GM21390 (cell line): ENCODE measurements around the gene SARNP.

Experiments used
- ATAC-seq: cut with Tn5 transposase; IDR thresholded peaks from one replicate; pipeline ENCODE4 v1.9.1; 2021; ENCODE audit not compliant: unreplicated experiment

SARNP gene

DNA sequence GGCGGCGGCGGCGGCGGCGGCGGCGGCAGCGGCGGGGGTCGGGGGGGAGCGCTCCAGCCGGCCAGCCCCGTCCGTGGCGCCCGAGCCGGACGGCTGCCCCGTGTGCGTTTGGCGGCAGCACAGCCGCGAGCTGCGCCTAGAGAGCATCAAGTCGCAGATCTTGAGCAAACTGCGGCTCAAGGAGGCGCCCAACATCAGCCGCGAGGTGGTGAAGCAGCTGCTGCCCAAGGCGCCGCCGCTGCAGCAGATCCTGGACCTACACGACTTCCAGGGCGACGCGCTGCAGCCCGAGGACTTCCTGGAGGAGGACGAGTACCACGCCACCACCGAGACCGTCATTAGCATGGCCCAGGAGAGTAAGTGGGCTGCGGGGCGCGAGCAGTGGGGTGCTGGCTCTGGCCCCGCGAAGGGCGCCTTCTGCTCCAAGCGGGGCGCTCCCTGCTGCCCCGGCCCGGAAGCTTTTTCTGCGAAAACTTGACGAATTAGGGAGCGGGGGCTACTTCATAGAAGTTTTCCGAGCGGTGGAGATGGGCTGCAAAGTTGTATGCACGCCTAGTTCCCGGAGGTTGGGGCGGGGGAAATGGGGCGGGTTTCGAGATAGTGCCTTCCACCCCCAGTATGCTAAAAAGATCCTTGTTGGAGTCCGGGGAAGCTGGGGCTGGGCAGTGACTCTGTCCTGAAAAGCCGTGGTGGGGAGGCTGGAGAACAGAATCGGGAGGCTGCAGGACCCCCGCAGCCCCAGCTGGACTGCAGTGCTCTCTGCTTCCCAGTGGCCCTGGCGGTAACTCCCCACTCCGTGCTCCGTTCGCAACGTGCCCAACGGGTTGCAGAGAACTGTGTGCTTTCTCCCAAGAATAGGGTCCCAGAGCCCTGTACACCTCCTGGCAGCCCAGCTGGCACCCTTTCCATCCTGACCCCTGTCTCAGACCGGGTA, 73.9 kb downstream of the SARNP start:
- peak; percentile 60 for ATAC-seq

DNA sequence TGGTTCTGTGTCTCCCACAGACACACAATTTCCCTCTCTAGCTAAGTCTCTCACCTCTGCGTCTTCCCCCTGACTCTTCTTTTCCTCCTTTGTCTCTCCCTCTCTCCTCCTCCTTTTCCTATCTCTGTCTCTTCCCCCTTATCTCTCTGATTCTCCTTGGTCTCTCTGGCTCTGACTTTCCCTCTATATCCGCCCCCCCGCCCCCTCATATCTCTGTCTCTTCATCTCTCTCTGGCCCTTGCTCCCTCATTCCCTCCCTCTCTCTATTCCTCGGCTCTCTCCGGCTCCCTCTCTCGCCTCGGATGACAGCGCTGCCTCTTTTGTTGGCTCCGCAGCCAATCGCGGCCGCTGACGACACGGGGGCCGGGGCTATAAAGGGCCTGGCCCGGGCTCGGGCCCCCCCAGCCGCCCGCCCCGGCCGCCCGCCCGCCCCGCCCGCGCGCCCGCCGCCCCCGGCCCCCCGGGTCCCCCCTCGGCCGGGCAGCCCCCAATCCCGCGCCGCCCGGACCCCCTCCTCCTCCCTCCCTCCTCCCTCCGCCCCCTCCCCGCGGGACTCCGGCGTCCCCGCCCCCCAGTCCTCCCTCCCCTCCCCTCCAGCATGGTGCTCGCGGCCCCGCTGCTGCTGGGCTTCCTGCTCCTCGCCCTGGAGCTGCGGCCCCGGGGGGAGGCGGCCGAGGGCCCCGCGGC, 74.7 kb downstream of the SARNP start, which contains the start of gene GDF11:
TSS of gene GDF11 (plus strand) at position 404 of the 687 bp plus-strand sequence. CDS start at position 599, 195 bp downstream.
- peak; percentile 35 for ATAC-seq

DNA sequence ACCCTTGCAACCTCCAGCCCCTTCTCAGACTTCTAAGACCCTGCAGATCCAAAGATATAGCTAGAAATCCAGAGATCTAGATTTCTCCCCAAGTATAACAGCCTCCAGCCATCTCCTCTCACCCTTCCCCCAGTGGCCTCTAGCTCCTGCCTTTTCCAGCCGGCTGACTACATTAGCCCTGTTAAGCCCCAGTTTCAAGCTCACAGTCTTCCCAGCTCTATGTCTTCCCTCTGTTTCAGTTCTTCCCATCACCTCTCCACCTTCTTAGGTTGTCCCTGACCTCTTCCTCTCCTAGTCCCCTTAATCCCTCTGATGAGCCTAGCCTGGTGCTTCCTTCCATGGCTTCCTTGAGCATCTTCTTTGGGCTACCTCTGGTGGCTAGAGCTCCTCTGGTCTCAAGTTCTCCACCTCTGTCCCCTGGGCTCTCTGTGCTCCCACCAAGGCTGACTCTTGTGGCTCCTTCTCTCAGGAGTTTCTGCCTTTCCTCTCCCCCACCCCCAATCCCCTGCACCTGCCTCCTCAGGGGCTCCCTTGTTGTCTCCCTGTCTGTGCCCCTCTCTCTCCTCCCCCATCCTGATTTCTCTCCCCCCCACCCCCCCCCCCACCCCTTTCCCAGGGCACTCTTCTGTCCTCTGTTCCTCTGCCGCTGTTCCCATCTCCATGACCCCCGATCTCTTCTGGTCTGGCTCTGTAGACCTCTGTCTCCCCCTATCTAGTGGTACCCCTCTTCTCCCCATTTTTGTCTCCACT, 75.4 kb downstream of the SARNP start:
- no peak for ATAC-seq

DNA sequence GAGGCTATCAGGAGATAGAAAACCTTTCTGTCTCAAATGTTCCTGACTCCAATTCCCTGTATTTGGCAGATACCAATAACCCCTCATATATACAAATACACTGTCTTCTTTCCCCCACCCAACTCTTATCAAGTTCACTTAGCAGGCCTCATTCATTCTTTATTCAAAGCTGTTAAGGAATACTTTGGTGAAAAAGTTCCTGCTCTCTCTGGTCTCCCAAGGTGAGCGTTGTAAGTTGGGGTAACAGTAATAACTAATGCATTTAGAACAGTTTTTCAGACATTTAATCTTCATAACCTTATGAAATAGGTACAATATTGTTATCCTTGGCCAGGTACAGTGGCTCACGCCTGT, 78.5 kb downstream of the SARNP start:
- ATAC-seq = no peak

DNA sequence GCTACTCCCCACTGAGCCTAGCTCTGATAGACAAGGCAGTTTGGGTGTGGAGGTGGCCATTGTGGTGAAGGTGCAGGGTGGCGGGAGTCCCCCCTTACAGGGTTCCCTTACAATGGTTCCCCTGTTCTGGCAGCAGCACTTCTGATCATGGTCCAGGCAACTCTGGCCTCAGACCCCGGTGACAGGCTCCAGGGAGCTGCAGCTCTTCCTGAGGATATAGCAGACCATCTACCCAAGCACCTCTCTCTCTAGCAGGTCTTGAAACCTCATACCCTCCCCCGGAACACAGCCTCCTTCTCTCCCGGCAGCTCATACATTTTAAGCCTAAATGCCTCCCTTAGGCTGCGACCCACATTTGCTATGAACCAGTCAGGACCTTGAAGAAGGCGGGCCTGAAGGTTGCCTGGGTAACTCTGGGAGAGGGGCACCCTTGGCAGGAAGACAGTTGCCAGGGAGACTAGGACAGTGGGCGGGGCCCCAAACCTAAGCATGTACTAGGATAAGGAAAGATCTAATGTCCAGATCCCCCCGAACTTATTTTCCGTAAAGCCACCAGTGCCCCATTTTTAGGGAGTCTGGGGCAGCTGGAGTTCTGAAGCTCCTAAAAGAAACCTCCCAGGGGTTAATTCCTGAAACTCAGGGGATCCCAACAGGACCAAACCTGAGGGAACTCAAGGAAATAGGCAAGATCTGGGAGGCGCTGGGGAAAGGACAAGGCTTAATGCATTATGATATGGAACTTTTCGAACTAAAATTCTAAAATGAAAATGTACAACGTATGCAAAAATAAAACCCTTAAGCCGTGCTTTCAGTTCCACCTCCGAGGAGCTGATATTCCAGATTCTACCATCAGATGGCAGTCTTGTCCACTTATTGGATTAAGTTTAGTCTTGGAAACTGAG, 79.2 kb downstream of the SARNP start:
- peak; percentile 84 for ATAC-seq

DNA sequence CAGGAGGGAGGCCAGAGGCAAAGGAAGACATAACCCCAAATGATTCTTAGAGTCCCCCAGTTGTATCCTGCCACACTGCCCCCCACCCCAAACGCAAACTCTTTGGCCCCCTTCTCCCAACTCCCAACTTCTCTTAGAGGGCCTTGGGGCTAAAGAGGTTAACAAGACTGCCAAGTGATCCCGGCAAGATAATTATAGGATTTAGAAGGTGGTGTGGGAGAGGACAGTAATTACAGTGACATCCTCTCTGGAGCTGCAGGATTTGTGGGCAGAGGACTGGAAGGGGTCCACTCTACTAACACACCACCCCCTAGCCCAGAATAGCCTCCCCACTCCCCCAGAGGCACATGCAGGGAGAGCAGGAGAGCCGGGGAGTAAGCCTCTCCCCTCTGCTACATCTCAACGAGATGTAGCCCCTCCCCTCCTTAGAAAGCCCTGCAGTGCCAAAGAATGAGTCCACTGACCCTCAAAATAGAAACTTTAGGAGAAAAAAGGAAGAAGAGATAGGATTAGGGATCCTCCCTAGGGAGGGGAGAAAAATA, 79.9 kb downstream of the SARNP start:
- ATAC-seq = peak; percentile 8

DNA sequence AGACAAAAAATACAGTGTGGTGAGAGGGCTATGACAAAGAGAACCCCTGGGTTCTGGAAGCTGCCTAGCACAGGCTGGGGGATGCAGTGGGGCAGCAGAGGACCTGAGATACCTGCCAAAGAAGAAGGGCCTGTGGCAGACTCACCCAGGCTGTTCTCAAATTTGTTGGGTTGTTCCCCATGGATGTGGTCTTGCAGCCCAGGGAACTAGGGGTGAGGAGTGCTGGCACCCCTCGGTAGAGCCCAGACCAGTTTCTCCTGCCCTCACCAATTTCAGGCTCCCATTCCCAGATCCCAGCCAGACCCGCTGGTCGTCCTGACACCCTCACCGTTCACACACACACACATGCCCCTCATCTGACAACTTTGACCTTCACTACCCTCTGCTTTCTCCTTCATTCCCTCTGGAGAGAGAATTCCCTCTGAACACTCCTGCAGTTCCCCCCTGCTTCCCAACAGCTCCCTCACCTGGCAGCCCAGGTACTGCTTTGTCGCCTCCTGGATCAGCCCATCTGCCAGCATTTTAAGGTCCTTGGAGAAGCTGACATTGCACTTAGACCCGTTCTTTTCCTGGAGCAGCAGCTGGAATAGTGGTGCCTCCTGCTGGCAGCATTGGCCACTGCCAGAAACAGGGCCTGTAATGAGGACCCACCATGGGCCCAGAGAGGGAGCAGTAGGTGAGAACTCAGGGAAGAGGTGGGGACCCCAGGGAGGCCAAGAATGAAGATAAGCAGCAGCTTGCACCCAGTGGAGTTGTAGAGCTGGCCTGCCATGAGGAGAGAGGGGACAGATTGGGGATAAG, 80.5 kb downstream of the SARNP start:
- ATAC-seq = no peak

DNA sequence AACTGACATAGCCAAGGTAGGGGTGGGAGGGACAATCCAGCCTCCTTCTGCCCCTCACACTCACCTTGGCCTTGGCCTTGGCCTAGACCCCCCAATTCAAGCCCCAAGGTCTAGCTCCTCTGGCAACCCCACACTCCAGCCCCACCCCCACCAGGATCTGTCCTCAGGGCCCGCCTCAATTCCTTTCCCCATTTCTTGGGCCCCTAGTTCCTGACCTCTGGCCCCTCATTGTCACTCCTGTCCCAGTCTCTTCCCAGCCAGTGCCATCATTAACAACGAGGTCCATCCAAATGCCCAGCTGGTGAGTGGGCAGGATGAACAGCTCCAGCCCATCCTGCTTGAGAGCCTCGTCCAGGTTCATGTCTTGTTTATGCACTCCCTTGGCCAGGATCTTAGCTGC, 81.4 kb downstream of the SARNP start:
- ATAC-seq = no peak

DNA sequence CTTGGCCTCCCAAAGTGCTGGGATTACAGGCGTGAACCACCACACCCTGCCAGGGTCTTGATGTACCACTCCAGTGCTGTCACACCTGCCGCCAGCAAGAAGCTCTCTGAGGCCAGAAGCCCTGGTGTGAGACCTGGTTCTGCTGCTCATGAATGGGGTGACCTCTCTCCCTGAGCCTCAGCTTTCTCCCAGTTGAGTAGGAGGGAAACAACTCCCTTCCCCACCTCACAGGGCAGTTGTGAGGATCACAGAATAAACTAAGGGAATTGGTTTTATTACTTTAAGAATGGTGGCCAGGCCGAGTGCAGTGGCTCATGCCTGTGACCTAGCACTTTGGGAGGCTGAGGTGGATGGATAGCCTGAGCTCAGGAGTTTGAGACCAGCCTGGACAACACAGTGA, 82.9 kb downstream of the SARNP start:
- no peak for ATAC-seq

DNA sequence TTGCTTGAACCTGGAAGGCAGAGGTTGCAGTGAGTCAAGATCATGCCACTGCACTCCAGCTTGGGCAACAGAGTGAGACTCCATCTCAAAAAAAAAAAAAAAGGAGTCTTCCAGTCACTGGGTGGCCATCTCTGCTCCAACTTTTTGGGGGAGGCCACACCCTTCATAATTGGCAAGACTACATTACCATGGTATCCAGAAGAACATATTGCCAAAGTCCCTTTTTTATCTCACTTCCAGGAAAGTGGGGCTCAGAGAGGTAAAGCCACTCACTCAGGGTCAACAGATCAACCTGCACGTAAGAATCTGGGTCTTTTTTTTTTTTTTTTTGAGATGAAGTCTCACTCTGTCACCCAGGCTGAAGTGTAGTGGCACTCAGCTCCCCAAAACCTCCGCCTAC, 83.7 kb downstream of the SARNP start:
- no peak for ATAC-seq

DNA sequence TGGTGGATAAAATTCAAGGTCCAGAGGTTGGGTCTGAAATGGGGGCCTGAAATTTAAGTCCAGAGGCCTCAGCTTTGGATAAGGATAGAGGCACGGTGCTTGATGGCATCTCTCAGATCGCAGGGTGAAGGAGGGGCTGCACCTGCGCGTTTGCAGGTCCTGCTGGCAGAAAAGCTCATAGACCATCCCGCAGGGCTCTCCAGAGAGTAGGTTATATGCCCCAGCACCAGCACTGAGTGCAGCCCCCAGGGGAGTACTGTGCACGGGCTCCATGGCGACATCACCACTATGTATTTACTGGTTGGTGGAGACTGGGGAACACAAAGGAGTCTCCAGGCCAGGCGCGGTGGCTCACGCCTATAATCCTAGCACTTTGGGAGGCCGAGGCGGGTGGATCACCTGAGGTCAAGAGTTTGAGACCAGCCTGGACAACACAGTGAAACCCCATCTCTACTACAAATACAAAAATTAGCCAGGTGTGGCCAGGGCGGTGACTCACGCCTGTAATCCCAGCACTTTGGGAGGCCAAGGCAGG, 84.4 kb downstream of the SARNP start:
- no peak for ATAC-seq

DNA sequence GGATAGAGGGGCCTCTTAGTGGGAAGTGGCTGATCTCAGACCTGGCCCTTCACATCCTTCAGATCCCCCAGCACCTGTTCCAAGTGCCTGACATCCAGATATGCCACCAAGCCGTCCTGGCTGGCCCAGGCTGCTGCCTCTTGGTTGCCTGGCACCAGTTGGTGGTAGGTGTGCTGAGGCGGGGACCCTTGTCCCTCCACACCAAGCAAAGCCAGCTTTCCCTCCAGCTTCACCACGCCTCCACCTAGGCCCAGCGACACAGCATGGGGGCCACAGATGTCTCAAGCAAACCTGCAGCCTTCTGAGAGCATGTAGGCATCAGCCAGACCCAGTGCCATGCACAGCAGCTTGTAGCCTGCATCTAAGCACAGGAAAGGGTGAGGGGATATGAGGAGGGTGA, 85.2 kb downstream of the SARNP start:
- no peak for ATAC-seq

DNA sequence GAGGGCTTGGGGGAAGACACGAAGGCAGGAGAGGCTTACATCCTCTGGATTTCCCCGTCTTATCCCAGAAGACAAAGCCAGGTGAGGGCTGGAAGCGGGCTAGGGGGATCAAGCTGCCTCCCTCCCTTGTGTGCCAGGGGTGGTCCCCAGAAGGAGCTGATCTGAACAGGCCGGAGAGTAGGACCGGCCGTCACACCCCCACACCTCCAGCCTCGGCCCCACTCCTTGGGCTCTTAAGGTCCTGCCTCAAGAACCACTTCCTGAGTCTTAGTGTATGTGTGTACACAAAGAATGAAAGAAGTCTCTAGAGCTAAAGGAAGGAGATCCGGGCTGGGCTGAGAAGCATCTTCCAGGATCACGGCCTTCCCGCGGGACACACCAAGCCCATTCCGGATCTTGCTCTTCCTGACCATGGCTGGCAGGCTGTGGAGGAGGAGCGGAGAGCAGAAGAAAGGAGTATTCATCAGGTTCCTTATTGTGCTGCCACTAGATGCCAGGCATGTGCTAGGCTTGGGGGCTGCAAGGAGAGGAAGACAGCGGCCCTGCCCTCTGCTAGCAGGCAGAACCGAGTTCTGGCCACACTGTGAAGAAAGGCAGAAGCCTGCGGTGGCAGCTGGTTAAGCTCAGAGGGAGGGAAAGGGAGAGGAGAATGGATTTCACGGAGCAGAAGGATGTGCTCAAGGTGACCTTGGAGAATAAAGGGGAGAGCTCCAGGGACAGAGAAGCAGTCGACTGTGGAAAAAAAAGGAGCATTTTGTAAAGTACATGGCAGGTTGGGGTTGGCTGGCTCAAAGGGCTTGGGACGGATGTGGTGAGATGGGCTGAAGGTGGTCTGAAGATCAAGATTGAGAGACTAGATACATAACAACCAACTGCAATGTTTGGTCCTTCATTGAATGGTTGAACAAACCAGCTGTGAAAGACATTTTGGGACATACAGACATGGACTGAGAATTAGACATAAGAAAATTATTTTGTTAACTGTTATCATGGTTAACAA, 87.4 kb downstream of the SARNP start:
- ATAC-seq = peak; percentile 42

DNA sequence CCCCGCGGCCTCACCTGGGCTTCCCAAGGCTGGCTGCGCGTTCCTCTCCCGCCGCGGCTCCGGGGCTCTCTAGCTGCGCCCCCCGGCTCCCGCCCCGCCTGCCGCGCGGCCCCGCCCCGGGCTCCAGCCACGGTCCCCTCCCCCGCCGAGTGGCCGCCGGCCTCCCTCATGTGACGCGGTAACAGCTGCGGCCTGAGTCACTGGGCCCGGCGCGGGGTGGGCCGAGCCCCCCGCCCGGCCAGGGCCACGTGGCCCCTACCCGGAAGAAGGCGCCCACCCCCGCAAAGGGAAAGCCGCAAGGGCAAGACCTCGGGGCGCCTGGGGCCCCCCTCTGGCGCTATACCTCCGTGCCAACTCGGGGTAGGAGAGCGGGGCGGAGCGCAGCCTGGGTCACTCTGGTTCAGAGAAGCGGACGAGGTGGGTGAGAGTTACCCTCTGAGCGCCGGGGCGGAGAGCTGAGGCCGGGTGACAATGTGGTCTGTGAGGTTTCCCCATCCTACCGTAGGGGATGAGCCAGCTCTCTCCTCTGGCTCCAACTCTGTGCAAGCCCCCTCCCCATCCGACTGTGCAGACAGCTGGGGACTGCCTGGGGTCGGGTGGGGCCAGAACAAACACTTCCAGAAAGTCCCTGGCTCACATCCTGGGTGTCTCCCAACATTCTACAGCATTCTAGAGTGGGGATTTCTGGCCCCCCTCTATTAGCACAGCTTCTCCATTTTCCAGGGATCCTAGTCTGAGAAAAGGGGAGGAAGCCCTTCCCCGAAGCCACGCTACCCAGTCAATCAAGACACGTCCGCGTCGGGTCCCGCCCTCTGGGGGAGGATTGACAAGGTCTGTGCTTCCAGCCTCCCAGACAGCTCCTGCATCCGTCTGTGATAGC, 88.3 kb downstream of the SARNP start, which contains the start of gene CD63:
TSS of gene CD63 (minus strand) at position 71 of the 880 bp plus-strand sequence. CDS start 668 bp downstream, outside the sequence.
- ATAC-seq = peak; percentile 65

DNA sequence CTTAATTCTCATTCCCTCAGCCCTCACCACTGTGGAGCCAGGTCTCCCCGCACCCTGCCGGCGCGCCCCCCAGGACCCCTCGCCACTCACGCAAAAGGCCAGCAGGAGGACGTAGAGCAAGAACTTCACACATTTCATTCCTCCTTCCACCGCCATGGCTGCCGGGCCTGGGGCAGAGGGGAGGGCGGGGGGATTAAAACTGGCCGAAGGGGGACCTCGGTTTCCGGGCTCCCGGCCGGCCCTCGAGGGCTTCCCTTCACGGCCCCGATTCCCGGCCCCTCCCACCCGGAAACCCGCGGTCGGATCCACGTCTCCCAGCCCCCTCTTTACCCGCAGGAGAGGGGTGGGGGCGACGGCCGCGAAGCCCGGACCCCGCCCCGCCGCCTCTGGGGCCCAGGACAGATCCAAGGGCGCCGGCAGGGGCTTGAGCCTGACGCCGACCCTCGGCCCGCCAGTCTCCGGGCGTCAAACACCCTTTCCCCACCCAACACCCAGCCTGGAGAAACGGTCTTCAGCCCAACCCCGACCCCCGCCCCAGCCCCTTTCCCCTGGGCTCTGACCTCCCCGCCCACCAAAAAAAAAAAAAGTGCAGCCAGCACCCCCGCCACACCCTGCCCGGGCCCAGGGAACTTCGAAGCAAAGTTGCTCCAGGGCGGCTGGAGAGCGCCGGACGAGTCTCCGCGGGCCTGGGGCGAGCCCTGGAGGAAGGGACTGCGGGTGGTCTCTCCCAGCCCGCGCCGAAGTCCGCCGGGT, 89.2 kb downstream of the SARNP start:
- peak; percentile 17 for ATAC-seq

DNA sequence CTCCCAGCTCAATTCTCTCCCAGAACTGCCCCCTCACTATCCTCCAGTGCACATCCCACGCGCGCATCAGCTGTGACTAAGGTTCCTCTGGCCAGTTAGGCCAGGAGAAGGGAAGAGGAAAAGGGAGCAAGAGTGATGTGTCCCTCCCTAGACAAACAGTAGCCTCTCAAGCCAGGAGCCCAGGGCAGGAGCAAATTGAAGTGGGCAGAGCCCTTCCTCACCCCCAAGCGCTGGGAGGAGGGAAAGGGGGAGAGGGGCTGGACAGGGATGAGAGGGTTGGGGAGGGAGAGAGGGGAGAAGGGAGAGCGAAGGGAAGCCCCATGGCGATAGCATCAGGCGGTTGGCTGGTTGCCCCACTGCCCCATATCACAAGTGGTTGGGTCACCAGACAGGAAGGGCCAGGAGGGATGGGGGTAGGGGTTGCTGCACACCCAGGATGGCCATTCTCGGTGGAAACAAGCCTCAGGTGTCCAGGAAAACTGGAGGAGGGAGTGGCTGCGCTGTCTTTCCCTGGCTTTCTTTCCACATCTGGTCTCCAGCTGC, 89.8 kb downstream of the SARNP start:
- ATAC-seq = no peak
